Kidney (tissue), 14 donors: ENCODE measurements around the gene LRRC4C. TPM values are rescaled to one million over a fixed set of nuclear protein-coding genes. Genes with fewer than 3 reads are reported as not detected.

Experiments
- DNase-seq, 5 donors: peaks; one replicate each; pipeline ENCODE4 v3.0.0-alpha.2; 2013 to 2020
- FAIRE-seq: peaks from 2 replicates; lab custom pipeline; 2012; peaks lifted over from hg19 to GRCh38; lab: Jason Lieb, UNC
- H3K27ac ChIP-seq, 2 donors: one replicate each; pipeline ENCODE4 v1.7.0; 2013; ENCODE audit warnings: low read depth in 2 of 2, low read length in 2 of 2, inconsistent platforms in 1 of 2
- H3K27me3 ChIP-seq: one replicate; pipeline ENCODE4 v1.7.1; 2013; ENCODE audit warnings: low read length, inconsistent platforms; ENCODE audit not compliant: control insufficient read depth, insufficient read depth
- H3K36me3 ChIP-seq, 3 donors: one replicate each; pipeline versions ENCODE4 v1.7.0 to v1.7.1; 2013; ENCODE audit warnings: low read length in 3 of 3, control low read depth in 1 of 3, inconsistent platforms in 1 of 3; ENCODE audit not compliant: insufficient read depth in 3 of 3, control insufficient read depth in 2 of 3
- H3K4me1 ChIP-seq, 3 donors: one replicate each; pipeline versions ENCODE4 v1.7.0 to v1.7.1; 2013; ENCODE audit warnings: low read length in 3 of 3, inconsistent platforms in 1 of 3, low read depth in 1 of 3; ENCODE audit not compliant: control insufficient read depth in 2 of 3, insufficient read depth in 2 of 3
- H3K4me3 ChIP-seq, 3 donors: one replicate each; pipeline versions ENCODE4 v1.7.0 to v1.8.1; 2013; ENCODE audit warnings: low read length in 3 of 3, control low read depth in 1 of 3, inconsistent platforms in 1 of 3
- H3K9ac ChIP-seq, 3 donors: one replicate each; pipeline versions ENCODE4 v1.7.0 to v1.7.1; 2013; ENCODE audit warnings: low read length in 3 of 3, control low read depth in 1 of 3, inconsistent platforms in 1 of 3
- H3K9me3 ChIP-seq, 3 donors: one replicate each; pipeline versions ENCODE4 v1.7.0 to v1.7.1; 2013; ENCODE audit warnings: low read length in 3 of 3, control low read depth in 1 of 3, inconsistent platforms in 1 of 3; ENCODE audit not compliant: control insufficient read depth in 2 of 3, insufficient read depth in 1 of 3
- CTCF ChIP-seq: IDR thresholded peaks from 3 replicates; pipeline ENCODE4 v1.5.1; 2012; ENCODE audit warnings: mild to moderate bottlenecking, moderate library complexity, borderline replicate concordance; ENCODE audit not compliant: insufficient read depth; ENCODE audit errors: extremely low read depth
- intact Hi-C: fragments of 100-400 bp; cut with DNase I; formaldehyde crosslinking; loops from one replicate; pipeline ENCODE4 v1.11.1; 2022
- polyA plus RNA-seq: library from polyadenylated mRNA; stranded (reverse); fragments of 350-450 nt; fragmentation: Illumina TruSeq; extraction: RNeasy Lipid Tissue Mini Kit (QIAGEN cat#74804); gene quantifications from one replicate; pipeline ENCODE4 v1.2.3, GENCODE V29; 2014; ENCODE audit warnings: low read depth, low replicate concordance; ENCODE audit not compliant: insufficient read depth
- total RNA-seq: library from RNA; stranded (reverse); fragmentation: NEBNext Ultra II Directional; extraction: Animal tissue kit (Norgen Biotek cat#: 25700); gene quantifications from one replicate; pipeline ENCODE4 v1.2.1, GENCODE V29; 2021
- donor health status: control.
- donor health status: control.
- donor health status: control.
- donor health status: control.
- donor health status: control.
- donor health status: DM: yes; HTN: yes; CAD: no.
- donor health status: Normal renal cell carcinoma (clear cell type).

The LRRC4C gene
- total and polyA plus RNA-seq, 2 donors from 2014 or later, result 0.26 to 1.6 TPM

DNA sequence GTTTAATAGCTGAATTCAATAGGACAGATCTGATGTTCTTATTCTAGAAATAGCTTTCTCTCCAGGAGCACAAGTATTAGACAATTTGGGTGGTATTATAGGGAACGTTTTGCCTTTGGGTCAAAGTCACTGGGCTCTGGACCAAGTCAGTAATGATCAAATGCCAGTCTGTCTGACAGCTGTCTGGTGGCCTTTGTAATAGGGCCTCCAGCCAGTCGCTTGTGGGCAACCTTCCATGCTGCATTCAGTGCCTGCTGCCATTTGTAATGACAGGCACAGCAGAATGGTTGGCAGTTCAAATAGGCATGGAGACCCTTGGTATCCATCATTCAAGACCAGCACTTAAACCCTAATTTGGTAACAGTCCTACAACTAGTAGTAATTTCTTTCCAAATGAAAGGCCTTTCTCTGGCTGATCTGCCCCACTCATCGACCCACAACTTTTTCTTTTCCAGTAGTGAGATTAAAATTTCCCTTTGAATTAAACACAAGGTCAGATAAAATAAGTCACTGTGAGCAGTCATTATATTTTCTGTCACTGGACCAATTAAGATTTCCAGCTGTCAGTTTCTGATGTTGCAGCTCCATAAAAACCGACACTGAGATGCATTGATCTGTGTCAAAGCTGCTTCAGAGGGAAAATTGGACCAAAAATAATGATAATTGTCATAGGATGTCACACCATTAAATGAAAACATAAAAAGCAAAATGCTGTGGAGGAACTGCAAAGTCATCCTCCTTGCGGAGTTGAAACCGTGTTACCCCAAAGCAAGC is 1038.1 kb downstream of the LRRC4C start:
- Histone ChIP-seq H3K4me1 (no peaks in the 10 kb centered on the region), H3K27ac (no peak overlapping the region), H3K9ac (no peak overlapping the region), H3K4me3 (no peak overlapping the region), H3K9me3 (no peaks in the 10 kb centered on the region), H3K36me3 (no peaks in the 10 kb centered on the region), H3K27me3 (no peaks in the 10 kb centered on the region)
- DNase-seq (no peak), FAIRE-seq (no peak)
- TF ChIP-seq CTCF, result no peak
- intact Hi-C loops, result no loop called here

DNA sequence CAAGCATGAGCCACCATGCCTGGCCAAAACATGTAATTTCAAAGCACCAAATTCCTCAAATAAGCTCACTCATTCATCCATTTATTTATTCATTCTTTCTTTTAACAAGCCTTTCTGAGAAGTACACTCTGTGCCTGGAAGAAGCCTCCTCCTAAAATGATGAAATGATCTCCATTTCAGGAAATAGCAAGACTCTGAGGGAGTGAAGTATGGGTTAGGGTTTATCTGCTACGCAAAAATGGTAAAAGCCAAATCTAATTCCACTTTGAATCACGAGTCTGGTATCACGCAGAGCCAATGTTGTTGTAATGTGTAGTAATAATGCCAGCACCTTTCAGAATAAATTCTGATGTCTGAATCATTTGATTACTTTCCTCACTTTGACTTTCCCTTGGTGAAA is 1041.8 kb downstream of the LRRC4C start:
- Histone ChIP-seq H3K9ac (no peak overlapping the region), H3K9me3 (no peaks in the 10 kb centered on the region), H3K27ac (no peak overlapping the region), H3K27me3 (no peaks in the 10 kb centered on the region), H3K36me3 (no peaks in the 10 kb centered on the region), H3K4me1 (no peaks in the 10 kb centered on the region), H3K4me3 (no peak overlapping the region)
- intact Hi-C loops, result no loop called here
- no peak for FAIRE-seq
- TF ChIP-seq CTCF, result no peak
- no peak for DNase-seq

- intact Hi-C loops, result no loop called here
- no peaks in the 10 kb centered on the region for H3K36me3 ChIP-seq
- no peak overlapping the region for H3K27ac ChIP-seq
- FAIRE-seq, result no peak
- no peak for DNase-seq
- no peaks in the 10 kb centered on the region for H3K27me3 ChIP-seq
- no peak overlapping the region for H3K9ac ChIP-seq
- no peak for TF ChIP-seq CTCF
- no peaks in the 10 kb centered on the region for H3K9me3 ChIP-seq
- H3K4me3 ChIP-seq, result no peak overlapping the region
- no peaks in the 10 kb centered on the region for H3K4me1 ChIP-seq
Measured at GRCh38 chr11:40407355-40407754, 1052.1 kb downstream of the LRRC4C start.
